ENCODE data around the gene LRMDA.

DNA sequence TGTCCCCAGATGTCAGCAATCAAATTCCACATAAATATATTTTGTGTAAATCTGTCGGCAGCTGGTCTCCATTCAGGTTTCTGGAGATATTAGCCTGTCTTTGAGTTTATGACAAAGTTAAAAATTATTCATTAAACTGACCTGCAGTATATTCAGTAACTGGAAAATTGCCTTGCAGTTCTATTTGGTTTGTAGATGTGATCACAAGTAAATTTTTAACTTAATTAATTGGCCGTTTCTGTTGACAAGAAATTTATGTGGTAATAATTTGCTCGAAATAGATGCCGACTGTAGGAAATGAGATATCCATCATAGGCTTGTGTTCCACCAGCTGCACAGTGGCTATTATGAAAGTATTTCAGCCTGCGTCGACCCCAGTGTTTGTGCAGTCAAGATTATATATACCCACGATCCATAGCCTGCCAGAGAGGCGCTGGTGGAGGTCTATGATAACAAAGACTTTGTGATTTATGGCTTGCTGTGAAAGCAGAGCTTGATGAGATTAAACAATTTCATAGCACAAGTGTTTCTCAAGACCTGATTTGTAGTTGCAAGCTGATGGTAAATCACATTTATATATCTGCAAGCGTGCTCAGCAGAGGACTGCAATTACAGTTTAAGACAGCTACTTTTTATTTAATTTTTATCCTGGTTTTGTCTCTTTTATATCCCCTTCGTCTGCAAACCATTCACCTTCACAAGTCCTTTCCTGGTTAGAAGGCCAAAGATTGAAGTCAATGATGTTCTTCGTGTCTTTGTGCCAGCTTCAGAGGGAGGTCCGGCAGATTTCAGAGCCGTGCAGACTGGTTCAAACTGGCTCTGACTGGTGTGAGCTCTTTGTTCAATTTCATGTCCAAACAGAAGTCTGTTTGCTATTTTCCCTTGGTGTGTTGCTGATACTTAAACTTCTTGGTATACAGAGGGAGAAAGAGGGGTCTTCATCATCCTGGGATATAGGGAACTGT is 850.9 kb downstream of the LRMDA start:
- TF ChIP-seq CTCF (IDR thresholded peaks at IDR 0.05) (no peak), POLR2A (IDR thresholded peaks at IDR 0.05) (no peak)
